22Rv1 (cell line): Measurements from ENCODE around the gene SIMC1.

ENCODE experiments used
- CTCF ChIP-seq: fragments of 450-650 bp; IDR thresholded peaks from 2 replicates; pipeline ENCODE4 v1.5.1; 2017; ENCODE audit warnings: mild to moderate bottlenecking
- ZFX ChIP-seq: fragments of 450-650 bp; IDR thresholded peaks from 2 replicates; pipeline ENCODE4 v1.6.1; 2017; ENCODE audit warnings: antibody characterized with exemption, borderline replicate concordance

GRCh38 chr5:176203086-176203485, 35.1 kb upstream of the SIMC1 start:
- no peak for TF ChIP-seq CTCF
- no peak for TF ChIP-seq ZFX
